Hematopoietic multipotent progenitor cell treated with erythropoietin and hydrocortisone succinate and interleukin-3 and kit ligand, for 4 days (in vitro differentiated cells): ENCODE data around the gene RHBDD3.

Source experiments
- DNase-seq: peaks from one replicate; pipeline ENCODE4 v3.0.0-alpha.2; 2015

Gene RHBDD3

GRCh38 chr22:29267858-29268510, at the start of gene RHBDD3, which contains the start of gene EWSR1:
Gene RHBDD3, minus strand, starts transcription at chr22:29267981. Its CDS starts 2,355 bp downstream, at chr22:29265626.
Gene EWSR1, plus strand, starts transcription at chr22:29268268. Its CDS starts 69 bp downstream, at chr22:29268337.
- peak; percentile 98 for DNase-seq

- no peak for DNase-seq
Measured at GRCh38 chr22:29316141-29316828, 48.5 kb upstream of the RHBDD3 start.

DNA sequence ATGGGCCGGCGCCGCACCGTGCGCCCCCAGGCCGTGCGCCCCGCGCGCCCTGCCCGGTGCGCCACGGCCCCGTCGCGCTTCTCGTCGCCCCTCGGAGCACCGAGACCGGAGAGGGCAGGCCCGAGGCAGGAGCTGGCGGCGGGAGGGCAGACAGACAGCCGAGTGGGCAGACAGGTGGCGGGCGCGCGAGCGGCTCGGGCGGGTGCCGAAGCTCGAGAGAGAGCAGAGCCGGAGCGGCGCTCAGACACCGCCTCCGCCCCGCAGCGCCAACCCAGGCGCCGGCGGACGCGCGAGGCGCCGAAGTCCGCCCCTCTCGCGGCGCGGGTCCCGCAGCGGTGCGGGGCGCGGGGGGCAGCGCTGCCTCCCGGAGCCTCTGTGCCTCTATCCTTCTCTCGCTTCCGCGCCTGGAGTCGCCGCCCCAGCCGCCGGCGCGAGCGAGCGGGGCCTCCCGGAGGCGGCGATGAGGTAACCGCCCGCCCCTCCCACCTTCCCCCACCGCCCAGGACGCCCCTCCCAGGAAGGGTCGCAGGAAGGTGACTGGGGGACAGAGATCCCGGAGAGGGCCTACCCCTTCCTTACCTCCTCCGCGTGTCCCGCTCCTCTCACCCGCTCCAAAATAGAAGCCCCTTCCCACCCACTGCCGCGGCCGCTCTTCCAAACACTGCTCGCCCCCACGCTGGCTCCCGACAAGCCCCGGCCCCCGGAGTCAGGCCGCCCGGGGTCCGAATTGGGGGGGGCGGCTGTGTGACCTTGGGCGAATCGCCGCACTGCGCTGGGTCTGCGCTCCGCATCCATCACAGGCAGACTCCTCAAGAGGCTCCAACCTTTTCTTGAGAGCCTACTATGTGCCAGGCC, 47.7 kb upstream of the RHBDD3 start, which contains the start of gene RASL10A:
Gene RASL10A (minus strand): TSS at position 412 of the 855 bp plus-strand sequence. CDS start 451 bp downstream, outside the sequence.
- peak; percentile 51 for DNase-seq

GRCh38 chr22:29314537-29315285, 46.9 kb upstream of the RHBDD3 start:
- no peak for DNase-seq

GRCh38 chr22:29313576-29314466, 46.0 kb upstream of the RHBDD3 start:
- DNase-seq, result no peak

DNA sequence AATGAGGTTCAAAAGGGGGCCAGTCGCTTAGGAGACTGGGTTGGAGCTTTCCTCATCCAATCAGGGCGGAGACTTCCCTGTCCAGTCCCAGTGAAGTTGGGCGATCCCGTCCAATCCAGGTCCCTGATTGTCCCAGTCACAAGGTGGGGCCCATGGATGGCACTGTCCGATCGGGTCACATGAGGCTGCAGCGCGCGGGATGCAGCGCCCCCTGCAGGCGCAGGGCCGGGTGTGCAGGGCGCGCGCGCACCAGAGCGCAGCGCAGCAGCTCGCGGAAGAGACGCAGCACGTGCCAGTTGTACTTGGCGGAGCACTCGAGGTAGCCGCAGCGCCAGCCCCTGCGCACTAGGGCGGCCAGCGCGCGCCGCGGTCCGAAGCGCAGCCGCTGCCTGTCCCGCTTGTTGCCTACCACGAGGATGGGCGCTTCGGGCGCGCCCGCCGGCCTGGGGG, 45.4 kb upstream of the RHBDD3 start:
- DNase-seq, result peak; percentile 83

- DNase-seq, result no peak
Measured at GRCh38 chr22:29312218-29313125, 44.7 kb upstream of the RHBDD3 start.

- no peak for DNase-seq
Measured at GRCh38 chr22:29311464-29312217, 43.9 kb upstream of the RHBDD3 start.

DNA sequence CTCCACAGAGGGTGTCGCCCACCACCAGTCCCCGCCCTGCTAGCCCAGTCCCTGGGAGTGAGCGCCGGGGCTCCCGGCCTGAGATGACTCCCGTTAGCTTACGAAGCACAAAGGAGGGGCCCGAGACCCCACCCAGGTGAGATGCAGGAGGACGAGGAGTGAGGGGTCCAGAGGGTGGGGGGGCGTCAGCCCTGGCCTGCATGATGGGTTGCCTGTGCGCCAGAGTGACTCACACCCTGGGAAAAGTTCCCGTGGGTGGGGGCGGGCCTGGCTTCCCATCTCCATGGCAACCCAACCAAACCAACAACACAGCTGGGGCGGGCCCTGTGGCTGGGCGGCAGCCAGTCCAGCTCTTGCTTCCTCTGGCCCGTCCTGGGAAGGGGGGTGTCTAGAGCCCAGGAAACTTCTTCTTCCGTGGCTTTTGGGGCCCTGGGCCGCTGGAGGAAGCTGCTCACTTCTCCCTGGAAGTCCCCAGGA, 43.1 kb upstream of the RHBDD3 start:
- peak; percentile 90 for DNase-seq

DNA sequence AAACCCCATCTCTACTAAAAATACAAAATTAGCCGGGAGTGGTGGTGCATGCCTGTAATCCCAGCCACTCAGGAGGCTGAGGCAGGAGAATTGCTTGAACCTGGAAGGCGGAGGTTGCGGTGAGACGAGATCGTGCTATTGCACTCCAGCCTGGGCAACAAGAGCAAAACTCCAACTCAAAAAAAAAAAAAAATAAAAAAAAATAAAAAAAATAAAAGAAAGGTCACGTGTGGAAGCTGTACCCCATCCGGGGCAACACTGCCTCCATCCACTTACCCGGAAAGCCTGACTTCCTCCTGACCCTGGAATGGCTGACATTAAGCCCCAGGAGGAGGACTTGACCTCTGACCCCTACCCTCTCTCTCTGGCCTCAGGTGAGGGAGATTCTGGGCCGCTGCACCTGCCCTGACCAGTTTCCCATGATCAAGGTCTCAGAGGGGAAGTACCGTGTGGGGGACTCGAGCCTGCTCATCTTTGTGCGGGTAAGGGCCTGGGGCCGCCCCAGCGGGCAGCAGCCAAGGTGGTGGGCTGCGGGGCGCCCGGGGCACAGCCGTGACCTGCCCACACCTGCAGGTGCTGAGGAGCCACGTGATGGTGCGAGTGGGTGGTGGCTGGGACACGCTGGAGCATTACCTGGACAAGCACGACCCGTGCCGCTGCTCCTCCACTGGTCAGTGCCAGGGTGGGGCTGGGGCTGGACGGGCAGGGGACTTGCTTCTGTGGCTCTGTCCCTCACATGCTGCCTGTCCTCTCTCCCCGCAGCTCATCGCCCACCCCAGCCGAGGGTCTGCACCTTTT, 42.5 kb upstream of the RHBDD3 start:
- no peak for DNase-seq

DNA sequence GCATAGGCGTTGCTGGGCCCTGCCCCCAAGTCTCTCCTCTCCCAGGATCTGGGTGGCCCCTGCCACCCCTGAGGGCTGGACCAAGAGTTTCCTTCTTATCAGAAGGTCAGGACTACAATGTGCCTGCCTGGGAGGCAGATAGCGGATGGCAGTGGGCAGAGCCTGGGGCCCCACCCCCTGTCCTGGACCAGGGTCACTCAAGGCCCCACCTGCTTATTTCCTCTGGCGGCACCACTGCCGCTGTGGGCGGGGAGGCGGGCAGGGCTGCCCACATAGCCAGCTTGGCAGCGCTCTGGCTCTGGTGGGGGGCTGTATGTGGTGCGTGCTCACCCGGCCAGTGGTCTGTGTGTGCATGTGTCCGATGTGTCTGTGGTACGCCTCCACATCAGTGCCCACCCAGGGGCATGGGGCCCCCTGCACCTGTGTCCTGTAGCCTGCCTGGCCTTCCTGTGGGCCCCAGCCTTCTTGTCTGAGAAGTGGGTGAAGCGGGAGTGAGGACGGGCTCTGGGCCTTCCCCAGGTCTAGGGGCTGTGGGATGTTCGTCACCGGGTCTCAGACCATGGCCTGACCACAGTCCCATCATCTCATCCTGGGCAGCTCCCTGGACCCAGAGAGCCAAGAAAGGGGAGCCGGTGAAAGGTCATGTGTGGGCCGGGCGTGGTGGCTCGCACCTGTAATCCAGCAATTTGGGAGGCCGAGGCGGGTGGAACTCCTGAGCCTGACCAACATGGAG, 41.7 kb upstream of the RHBDD3 start:
- DNase-seq, result peak; percentile 93

GRCh38 chr22:29308791-29309262, 41.0 kb upstream of the RHBDD3 start:
- DNase-seq, result peak; percentile 73

- DNase-seq, result no peak
Measured at GRCh38 chr22:29308148-29308790, 40.5 kb upstream of the RHBDD3 start.

- DNase-seq, result peak; percentile 65
Measured at GRCh38 chr22:29307596-29308147, 39.9 kb upstream of the RHBDD3 start.

- peak; percentile 88 for DNase-seq
Measured at GRCh38 chr22:29306835-29307595, 39.2 kb upstream of the RHBDD3 start.
